Ishikawa (cell line): ENCODE results near the gene OGG1.

ENCODE experiments used
- CEBPB ChIP-seq: IDR thresholded peaks from 2 replicates; pipeline ENCODE4 v1.6.1; 2012
- CREB1 ChIP-seq: IDR thresholded peaks from 2 replicates; pipeline ENCODE4 v1.6.1; 2012; ENCODE audit warnings: low read depth
- EGR1 ChIP-seq: IDR thresholded peaks from 2 replicates; pipeline ENCODE4 v1.6.1; 2012
- EP300 ChIP-seq: IDR thresholded peaks from 2 replicates; pipeline ENCODE4 v1.6.1; 2012; ENCODE audit warnings: borderline replicate concordance
- FOXM1 ChIP-seq: IDR thresholded peaks from 2 replicates; pipeline ENCODE4 v1.6.1; 2012; ENCODE audit warnings: low read depth, borderline replicate concordance
- NFIC ChIP-seq: IDR thresholded peaks from 2 replicates; pipeline ENCODE4 v1.6.1; 2012
- RAD21 ChIP-seq: IDR thresholded peaks from 2 replicates; pipeline ENCODE4 v1.6.1; 2012; ENCODE audit warnings: low read depth
- TAF1 ChIP-seq: IDR thresholded peaks from 2 replicates; pipeline ENCODE4 v1.6.1; 2012; ENCODE audit warnings: low read depth, mild to moderate bottlenecking
- TCF12 ChIP-seq: IDR thresholded peaks from 2 replicates; pipeline ENCODE4 v1.6.1; 2012; ENCODE audit warnings: low read depth
- TEAD4 ChIP-seq: IDR thresholded peaks from 2 replicates; pipeline ENCODE4 v1.6.1; 2012
- ZBTB7A ChIP-seq: IDR thresholded peaks from 2 replicates; pipeline ENCODE4 v1.6.1; 2012; ENCODE audit warnings: low read depth
- TF ChIP-seq, protein P1 (sequence below): IDR thresholded peaks from 2 replicates; pipeline ENCODE4 v1.6.1; 2012; ENCODE audit warnings: low read depth, mild to moderate bottlenecking

Gene OGG1

GRCh38 chr3:9776896-9777693, 27.3 kb downstream of the OGG1 start:
- TF ChIP-seq CEBPB (no peak), FOXM1 (no peak), EGR1 (no peak), NFIC (no peak), TEAD4 (no peak)

- TF ChIP-seq, protein P1, sequence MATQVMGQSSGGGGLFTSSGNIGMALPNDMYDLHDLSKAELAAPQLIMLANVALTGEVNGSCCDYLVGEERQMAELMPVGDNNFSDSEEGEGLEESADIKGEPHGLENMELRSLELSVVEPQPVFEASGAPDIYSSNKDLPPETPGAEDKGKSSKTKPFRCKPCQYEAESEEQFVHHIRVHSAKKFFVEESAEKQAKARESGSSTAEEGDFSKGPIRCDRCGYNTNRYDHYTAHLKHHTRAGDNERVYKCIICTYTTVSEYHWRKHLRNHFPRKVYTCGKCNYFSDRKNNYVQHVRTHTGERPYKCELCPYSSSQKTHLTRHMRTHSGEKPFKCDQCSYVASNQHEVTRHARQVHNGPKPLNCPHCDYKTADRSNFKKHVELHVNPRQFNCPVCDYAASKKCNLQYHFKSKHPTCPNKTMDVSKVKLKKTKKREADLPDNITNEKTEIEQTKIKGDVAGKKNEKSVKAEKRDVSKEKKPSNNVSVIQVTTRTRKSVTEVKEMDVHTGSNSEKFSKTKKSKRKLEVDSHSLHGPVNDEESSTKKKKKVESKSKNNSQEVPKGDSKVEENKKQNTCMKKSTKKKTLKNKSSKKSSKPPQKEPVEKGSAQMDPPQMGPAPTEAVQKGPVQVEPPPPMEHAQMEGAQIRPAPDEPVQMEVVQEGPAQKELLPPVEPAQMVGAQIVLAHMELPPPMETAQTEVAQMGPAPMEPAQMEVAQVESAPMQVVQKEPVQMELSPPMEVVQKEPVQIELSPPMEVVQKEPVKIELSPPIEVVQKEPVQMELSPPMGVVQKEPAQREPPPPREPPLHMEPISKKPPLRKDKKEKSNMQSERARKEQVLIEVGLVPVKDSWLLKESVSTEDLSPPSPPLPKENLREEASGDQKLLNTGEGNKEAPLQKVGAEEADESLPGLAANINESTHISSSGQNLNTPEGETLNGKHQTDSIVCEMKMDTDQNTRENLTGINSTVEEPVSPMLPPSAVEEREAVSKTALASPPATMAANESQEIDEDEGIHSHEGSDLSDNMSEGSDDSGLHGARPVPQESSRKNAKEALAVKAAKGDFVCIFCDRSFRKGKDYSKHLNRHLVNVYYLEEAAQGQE = no peak
- no peak for TF ChIP-seq FOXM1
- TF ChIP-seq CREB1 = no peak
- no peak for TF ChIP-seq EGR1
- no peak for TF ChIP-seq CEBPB
- TF ChIP-seq RAD21 = no peak
- no peak for TF ChIP-seq TAF1
Observed at GRCh38 chr3:9777694-9778021, 27.9 kb downstream of the OGG1 start.

- TF ChIP-seq NFIC (no peak), TAF1 (no peak), FOXM1 (no peak), TEAD4 (no peak), EP300 (no peak)
Observed at GRCh38 chr3:9778143-9779074, 28.7 kb downstream of the OGG1 start.

DNA sequence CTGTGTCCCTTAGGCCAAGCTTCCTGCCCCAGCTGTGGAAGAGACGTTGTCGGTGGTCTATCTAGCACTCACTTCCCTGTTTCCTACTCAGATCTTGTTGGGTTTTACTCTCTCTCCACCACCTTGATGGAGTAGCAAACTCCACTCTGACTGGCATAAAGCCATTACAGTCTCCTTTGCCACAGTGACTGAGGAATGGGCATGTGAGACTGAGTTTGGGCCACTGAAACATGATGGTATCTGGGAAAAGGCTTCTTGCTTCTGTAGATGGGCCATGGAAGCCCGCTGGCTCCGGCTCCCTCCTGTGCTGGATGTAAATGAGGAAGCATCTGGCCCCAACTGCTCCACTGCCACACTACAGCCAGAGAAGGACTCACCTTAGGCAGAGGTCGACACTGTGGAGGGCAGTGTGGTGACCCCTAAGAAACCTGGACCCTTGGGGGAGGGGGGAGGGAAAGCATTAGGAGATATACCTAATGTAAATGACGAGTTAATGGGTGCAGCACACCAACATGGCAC, 29.4 kb downstream of the OGG1 start:
- no peak for TF ChIP-seq NFIC
- TF ChIP-seq ZBTB7A = no peak
- TF ChIP-seq CEBPB = no peak
- TF ChIP-seq, protein P1 = no peak
- TF ChIP-seq TEAD4 = no peak
- no peak for TF ChIP-seq TAF1
- no peak for TF ChIP-seq TCF12
- no peak for TF ChIP-seq RAD21
- no peak for TF ChIP-seq EGR1

DNA sequence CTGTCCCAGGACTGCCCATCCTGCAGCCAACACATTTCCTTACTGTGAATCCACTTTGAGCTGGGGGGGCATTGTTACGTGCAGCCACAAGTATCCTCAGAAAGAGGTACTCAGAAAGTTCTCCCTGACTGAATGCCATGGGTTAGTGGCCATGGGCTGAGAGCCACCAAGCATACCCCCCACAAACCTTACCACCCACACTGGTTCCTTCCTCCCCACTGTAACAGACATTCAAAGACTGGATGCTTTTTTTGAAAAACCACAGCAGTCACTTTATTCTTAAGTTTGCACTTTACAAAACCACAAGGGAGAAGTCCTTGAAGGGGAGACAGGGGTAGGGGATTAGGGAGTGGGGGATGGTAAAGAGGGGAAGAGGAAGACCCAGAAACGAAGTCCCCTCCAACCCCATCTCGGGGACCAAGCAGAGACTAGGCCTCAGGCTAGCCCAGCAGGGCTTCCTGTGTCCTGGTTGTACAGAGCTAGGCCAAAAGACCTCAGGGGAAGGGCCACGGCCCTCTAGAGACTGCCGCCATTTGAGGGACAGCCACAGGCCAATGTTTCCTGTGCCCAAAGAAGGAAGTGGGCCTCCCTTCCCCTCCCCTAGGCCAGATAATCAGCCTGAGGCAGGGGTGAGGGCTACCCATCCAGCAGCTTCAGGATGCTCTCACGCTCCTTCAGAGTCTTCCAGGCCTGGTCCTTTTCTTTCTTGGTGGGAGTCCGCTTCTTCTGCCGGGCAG, 30.1 kb downstream of the OGG1 start:
- TF ChIP-seq, protein P1 = no peak
- no peak for TF ChIP-seq EGR1
- TF ChIP-seq FOXM1 = no peak
- TF ChIP-seq NFIC = no peak
- TF ChIP-seq RAD21 = no peak
- TF ChIP-seq TAF1 = no peak
- no peak for TF ChIP-seq EP300
- TF ChIP-seq TEAD4 = no peak
